ENCODE data around the gene SYTL2. TPM values are rescaled to one million over a fixed set of nuclear protein-coding genes. Genes with fewer than 3 reads are reported as not detected.

The SYTL2 gene
- total RNA-seq, 2 donors from 2014 or later, result 28.3 to 55.3 TPM

DNA sequence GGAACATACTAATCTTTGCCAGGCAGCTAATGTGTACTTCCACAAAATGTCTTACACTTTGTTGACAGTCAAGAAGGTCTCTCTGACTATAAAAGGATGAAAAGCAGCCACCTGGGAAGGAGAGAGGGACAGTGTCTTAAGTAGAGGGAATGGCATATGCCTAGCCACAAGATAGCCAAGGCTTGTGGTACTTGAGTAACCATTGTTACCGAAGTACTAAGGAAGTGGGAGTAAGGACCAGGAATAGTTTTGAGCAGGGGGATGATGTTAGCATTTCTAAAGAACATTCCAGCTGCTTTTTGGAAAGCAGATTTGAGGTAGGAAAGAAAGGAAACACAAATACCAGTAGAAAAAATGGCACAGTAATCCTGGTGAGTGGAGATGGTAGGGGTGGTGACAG is 159.8 kb downstream of the SYTL2 start:
- DNase-seq (no peak), ATAC-seq (no peak)
- Histone ChIP-seq H3K36me3 (replicated peaks in 1 of 2; ENCODE audit: insufficient read depth in 1 of 2, low read depth in 2 of 2) (peaks cover 0 to 4% of the 10 kb centered on the region in 2 donors), H3K9me3 (no peaks in the 10 kb centered on the region), H3K4me1 (peaks cover 31% of the 10 kb centered on the region), H3K27ac (no peak overlapping the region), H3K4me3 (no peak overlapping the region), H3K27me3 (no peaks in the 10 kb centered on the region)
- 75 to 88% methylated on average over 1 of the region's 1 CpG for WGBS, 2 donors
- intact Hi-C loops (cut with DNase I), result no loop called here
- TF ChIP-seq POLR2A (IDR thresholded peaks at IDR 0.05), result no peak
- TF ChIP-seq, protein P1, sequence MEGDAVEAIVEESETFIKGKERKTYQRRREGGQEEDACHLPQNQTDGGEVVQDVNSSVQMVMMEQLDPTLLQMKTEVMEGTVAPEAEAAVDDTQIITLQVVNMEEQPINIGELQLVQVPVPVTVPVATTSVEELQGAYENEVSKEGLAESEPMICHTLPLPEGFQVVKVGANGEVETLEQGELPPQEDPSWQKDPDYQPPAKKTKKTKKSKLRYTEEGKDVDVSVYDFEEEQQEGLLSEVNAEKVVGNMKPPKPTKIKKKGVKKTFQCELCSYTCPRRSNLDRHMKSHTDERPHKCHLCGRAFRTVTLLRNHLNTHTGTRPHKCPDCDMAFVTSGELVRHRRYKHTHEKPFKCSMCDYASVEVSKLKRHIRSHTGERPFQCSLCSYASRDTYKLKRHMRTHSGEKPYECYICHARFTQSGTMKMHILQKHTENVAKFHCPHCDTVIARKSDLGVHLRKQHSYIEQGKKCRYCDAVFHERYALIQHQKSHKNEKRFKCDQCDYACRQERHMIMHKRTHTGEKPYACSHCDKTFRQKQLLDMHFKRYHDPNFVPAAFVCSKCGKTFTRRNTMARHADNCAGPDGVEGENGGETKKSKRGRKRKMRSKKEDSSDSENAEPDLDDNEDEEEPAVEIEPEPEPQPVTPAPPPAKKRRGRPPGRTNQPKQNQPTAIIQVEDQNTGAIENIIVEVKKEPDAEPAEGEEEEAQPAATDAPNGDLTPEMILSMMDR (IDR thresholded peaks at IDR 0.05), result no peak

DNA sequence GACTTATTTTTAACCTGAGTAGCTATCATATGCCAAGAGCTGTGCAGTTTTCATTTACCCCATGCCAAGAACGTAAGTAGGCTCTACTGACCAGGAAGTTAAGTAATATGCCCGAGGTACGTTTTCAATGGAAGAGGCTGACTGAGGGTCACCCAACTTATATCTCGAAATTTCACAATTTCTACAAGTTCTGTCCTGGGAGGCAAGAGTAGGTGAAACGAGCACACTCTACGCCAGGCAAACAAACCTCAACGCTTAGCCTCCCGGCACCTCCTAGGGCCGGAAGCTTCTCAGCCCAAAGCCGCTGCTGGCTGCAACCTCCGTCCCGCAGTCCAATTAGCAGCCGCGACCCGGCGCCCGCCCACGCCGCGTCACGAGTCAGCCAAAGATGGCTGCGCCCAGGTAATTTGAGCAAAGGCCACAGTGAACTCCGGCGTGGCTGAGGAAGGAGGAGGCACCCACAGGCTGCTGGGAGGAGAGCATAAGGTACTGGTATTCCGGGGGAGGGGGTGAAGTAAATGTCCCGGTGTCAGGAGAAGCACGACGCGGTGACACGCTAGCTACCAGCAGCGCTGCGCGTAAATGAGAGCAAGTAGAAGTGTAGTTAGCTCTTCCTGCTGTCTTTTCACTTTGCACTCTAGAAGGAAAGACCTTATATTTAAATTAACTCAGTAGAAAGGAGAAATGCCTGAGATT is 163.2 kb downstream of the SYTL2 start, which contains the start of gene TMEM126A:
Gene TMEM126A (plus strand): TSS at position 364 of the 696 bp plus-strand sequence. CDS start 2,289 bp downstream, outside the sequence.
- peak within 1 kb of the TSS; percentile 28 to 65 for H3K4me3 ChIP-seq

DNA sequence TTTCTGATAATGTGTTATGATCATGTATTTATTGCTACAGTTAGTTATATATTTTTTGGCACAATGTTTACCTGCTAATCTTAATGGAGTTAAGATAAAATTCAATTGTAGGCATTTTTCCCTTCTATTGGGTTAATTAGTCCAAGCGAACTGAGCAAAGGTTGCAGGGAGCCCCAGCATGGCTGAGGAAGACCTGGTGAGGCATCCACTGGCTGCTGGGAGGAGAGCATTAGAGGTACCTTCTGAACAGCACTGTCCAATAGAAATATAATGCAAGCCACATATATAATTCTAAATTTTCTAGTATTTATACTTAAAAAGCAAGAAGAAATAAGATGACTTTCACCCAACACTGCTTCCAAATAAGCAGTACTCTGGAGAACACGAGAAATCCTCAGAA is 163.9 kb downstream of the SYTL2 start:
- WGBS, 2 donors, result 4 to 7% methylated on average over 2 of the region's 2 CpGs
- Histone ChIP-seq H3K27me3 (no peaks in the 10 kb centered on the region), H3K4me3 (peak overlapping the region in 1 of 2 donors; percentile 65), H3K27ac (peak overlapping the region; percentile 58 to 91 (median 82)), H3K9me3 (no peaks in the 10 kb centered on the region), H3K36me3 (replicated peaks in 1 of 2; ENCODE audit: insufficient read depth in 1 of 2, low read depth in 2 of 2) (no peaks in the 10 kb centered on the region), H3K4me1 (peaks cover 28% of the 10 kb centered on the region)
- ATAC-seq (no peak), DNase-seq (no peak)
- intact Hi-C loops (cut with DNase I), result no loop called here
- TF ChIP-seq POLR2A (IDR thresholded peaks at IDR 0.05), result no peak
- TF ChIP-seq, protein P1 (IDR thresholded peaks at IDR 0.05), result no peak

More for the DNA sequence above, 163.2 kb downstream of the SYTL2 start, which contains the start of gene TMEM126A:
- WGBS, 2 donors, result 0% methylated on average over 12 to 33 of the region's 33 CpGs
- H3K27ac ChIP-seq, result peak within 1 kb of the TSS; percentile 58 to 91 (median 82)
- DNase-seq (peak; percentile 88 to 93 (median 91)), ATAC-seq (peak; percentile 97)
- peaks cover 28% of the 10 kb centered on the region for H3K4me1 ChIP-seq
- TF ChIP-seq, protein P1 (IDR thresholded peaks at IDR 0.05), result peak in 1 of 7 experiments; percentile 9
- peak; percentile 72 to 92 (median 91) for TF ChIP-seq POLR2A (IDR thresholded peaks at IDR 0.05)
- no peaks in the 10 kb centered on the region for H3K27me3 ChIP-seq
- no peaks in the 10 kb centered on the region for H3K9me3 ChIP-seq
- intact Hi-C loops (cut with DNase I), result no loop called here
- H3K36me3 ChIP-seq (replicated peaks in 1 of 2; ENCODE audit: insufficient read depth in 1 of 2, low read depth in 2 of 2), result no peaks in the 10 kb centered on the region

Other genes with a start within 250 kb of the SYTL2 start
- 10 to 100 TPM in 1 of 2 donors, 1 to 10 TPM in 1; 6.0 to 13.2 TPM for gene DLG2, start 183.8 kb downstream of the SYTL2 start, total RNA-seq
- 10 to 100 TPM; 15.2 to 23.3 TPM for gene TMEM126B, start 182.5 kb downstream of the SYTL2 start, total RNA-seq
- 10 to 100 TPM in 1 of 2 donors, 1 to 10 TPM in 1; 8.9 to 25.7 TPM for gene TMEM126A, start 163.2 kb downstream of the SYTL2 start, total RNA-seq
- gene CREBZF, start 146.0 kb downstream of the SYTL2 start, total RNA-seq, result 100 to 1,000 TPM in 1 of 2 donors, 10 to 100 TPM in 1; 65.9 to 151 TPM
- not detected for gene CCDC89, start 124.9 kb downstream of the SYTL2 start, total RNA-seq
- not detected for gene CCDC83, start 44.2 kb upstream of the SYTL2 start, total RNA-seq